ENCODE measurements around the gene PKMYT1.

DNA sequence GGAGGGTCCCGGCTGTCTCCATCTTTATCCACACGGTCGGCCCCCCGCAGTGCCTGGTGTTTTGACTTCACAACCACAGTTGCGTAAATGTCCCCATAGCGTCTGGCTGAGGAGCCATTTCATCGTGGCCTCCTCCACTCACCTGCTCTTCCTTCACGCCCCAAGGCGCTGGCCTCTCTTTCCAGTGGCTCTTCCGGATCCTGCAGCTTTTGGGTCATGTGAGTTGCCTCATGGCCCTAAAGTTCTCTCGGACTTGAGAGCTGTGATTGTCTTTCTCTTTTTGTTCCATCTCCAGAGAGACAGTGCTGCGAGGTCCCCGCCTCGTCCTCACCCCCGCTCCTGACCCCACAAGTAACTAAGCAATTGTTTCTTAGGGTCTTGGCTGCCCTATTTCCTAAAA, 45.8 kb downstream of the PKMYT1 start:
- TF ChIP-seq, protein P1, sequence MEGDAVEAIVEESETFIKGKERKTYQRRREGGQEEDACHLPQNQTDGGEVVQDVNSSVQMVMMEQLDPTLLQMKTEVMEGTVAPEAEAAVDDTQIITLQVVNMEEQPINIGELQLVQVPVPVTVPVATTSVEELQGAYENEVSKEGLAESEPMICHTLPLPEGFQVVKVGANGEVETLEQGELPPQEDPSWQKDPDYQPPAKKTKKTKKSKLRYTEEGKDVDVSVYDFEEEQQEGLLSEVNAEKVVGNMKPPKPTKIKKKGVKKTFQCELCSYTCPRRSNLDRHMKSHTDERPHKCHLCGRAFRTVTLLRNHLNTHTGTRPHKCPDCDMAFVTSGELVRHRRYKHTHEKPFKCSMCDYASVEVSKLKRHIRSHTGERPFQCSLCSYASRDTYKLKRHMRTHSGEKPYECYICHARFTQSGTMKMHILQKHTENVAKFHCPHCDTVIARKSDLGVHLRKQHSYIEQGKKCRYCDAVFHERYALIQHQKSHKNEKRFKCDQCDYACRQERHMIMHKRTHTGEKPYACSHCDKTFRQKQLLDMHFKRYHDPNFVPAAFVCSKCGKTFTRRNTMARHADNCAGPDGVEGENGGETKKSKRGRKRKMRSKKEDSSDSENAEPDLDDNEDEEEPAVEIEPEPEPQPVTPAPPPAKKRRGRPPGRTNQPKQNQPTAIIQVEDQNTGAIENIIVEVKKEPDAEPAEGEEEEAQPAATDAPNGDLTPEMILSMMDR (IDR thresholded peaks at IDR 0.05) = no peak
- no peak for TF ChIP-seq POLR2A (IDR thresholded peaks at IDR 0.05)

All from thyroid gland (tissue), 4 donors.